ENCODE data around the gene RGS9BP.

DNA sequence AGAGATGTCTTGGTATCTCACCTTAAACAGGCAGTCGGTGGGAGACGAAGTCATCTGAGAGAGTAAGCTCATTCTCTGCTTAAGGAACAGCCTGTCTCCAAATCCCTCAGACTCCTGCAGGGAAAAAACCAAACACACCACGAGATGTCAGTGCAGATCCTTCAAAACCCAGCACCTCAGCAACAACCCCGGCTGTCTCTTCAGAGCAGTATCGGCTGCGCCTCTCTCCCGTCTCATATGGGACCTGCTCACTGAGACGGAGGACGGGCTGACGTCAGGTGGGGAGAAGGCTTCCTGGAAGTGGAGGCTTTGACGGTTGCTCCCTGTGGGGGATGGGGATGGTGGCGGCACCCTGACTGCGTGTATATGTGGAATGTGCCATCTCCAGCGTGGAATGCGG is 44.3 kb upstream of the RGS9BP start:
- TF ChIP-seq, protein P1, sequence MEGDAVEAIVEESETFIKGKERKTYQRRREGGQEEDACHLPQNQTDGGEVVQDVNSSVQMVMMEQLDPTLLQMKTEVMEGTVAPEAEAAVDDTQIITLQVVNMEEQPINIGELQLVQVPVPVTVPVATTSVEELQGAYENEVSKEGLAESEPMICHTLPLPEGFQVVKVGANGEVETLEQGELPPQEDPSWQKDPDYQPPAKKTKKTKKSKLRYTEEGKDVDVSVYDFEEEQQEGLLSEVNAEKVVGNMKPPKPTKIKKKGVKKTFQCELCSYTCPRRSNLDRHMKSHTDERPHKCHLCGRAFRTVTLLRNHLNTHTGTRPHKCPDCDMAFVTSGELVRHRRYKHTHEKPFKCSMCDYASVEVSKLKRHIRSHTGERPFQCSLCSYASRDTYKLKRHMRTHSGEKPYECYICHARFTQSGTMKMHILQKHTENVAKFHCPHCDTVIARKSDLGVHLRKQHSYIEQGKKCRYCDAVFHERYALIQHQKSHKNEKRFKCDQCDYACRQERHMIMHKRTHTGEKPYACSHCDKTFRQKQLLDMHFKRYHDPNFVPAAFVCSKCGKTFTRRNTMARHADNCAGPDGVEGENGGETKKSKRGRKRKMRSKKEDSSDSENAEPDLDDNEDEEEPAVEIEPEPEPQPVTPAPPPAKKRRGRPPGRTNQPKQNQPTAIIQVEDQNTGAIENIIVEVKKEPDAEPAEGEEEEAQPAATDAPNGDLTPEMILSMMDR (IDR thresholded peaks at IDR 0.05; ENCODE audit: insufficient read depth, low read length, poor library complexity, severe bottlenecking), result no peak
- TF ChIP-seq EZH2phosphoT487 (conservative IDR thresholded peaks at IDR 0.05; ENCODE audit: low read length), result no peak

Measured in SU-DHL-6 (cell line).